HG03520 (cell line): ENCODE data around the gene RASL11B.

Experiments used
- ATAC-seq: cut with Tn5 transposase; IDR thresholded peaks from one replicate; pipeline ENCODE4 v1.9.1; 2021; ENCODE audit warnings: mild to moderate bottlenecking, moderate library complexity; ENCODE audit not compliant: unreplicated experiment

The RASL11B gene

GRCh38 chr4:52912608-52913007 is 50.5 kb downstream of the RASL11B start:
- ATAC-seq, result no peak

- ATAC-seq, result no peak
Observed at GRCh38 chr4:52914051-52914605, 52.0 kb downstream of the RASL11B start.

GRCh38 chr4:52915191-52915590 is 53.1 kb downstream of the RASL11B start:
- no peak for ATAC-seq

GRCh38 chr4:52915730-52916300 is 53.7 kb downstream of the RASL11B start:
- no peak for ATAC-seq
